ENCODE data around the gene LYL1.

LYL1 gene

DNA sequence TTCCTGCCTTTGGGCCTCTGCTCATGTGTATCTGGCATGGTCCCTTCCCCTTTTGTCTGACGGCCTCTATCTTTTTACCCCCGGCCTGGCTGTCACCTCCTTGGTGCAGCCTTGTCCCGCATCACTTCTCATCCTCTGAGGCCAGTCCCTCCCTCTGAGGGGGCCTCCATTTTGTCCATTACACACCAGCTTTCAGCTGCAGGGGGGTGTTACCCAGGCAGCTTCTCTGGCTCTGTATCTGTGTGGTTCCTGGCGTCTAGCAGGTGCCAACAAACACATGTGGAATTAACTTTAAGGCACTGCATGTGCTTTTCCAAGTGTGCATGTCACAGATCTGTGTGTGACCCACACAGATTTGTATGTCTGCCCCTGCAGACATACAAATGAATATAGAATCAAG, 52.4 kb downstream of the LYL1 start:
- no peak for DNase-seq (ENCODE audit: low spot score)
- TF ChIP-seq, protein P1, sequence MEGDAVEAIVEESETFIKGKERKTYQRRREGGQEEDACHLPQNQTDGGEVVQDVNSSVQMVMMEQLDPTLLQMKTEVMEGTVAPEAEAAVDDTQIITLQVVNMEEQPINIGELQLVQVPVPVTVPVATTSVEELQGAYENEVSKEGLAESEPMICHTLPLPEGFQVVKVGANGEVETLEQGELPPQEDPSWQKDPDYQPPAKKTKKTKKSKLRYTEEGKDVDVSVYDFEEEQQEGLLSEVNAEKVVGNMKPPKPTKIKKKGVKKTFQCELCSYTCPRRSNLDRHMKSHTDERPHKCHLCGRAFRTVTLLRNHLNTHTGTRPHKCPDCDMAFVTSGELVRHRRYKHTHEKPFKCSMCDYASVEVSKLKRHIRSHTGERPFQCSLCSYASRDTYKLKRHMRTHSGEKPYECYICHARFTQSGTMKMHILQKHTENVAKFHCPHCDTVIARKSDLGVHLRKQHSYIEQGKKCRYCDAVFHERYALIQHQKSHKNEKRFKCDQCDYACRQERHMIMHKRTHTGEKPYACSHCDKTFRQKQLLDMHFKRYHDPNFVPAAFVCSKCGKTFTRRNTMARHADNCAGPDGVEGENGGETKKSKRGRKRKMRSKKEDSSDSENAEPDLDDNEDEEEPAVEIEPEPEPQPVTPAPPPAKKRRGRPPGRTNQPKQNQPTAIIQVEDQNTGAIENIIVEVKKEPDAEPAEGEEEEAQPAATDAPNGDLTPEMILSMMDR (IDR thresholded peaks at IDR 0.05; ENCODE audit: extremely low read depth, missing control alignments), result no peak

All from GM20000 (cell line).